Erythroblast (primary cell): ENCODE data around the gene YY2.

Experiments used
- GATA1 ChIP-seq: IDR thresholded peaks from 2 replicates; pipeline ENCODE4 v1.6.1; 2011; ENCODE audit warnings: low read depth, mild to moderate bottlenecking, control low read depth, low read length, moderate library complexity
- POLR2A ChIP-seq: IDR thresholded peaks from 2 replicates; pipeline ENCODE4 v1.6.1; 2011; ENCODE audit warnings: mild to moderate bottlenecking, low read length

DNA sequence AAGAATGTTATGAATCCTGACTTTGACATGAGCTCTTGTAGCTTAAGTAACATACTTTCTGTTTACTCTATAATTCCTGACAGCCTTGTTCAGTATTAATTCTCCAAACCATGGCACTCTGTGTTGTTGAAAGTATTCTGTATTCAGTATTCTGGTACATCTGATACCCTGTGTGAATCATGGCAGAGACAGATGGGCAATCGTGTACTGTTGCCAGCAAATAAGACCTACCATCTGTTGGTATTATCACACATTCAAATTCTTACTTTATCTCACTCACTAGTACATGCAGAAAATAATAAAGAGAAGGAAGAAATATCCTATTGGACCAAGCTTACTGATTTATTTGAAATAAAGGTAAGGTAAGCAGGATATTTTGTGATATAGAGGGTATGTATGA lies 8.4 kb upstream of the YY2 start:
- TF ChIP-seq POLR2A (no peak), GATA1 (no peak)
